SK-N-SH treated with all-trans-retinoic acid at 6 μM for 48 hours (cell line): ENCODE results near the gene ARHGEF16.

Source experiments
- ATAC-seq: fragments of 200-7000 bp; cut with Tn5 transposase; 3 replicates; pipeline ENCODE4 v1.9.1; 2020; ENCODE audit warnings: mild to moderate bottlenecking, moderate library complexity
- ARNTL ChIP-seq: fragments of 450-650 bp; formaldehyde crosslinking; IDR thresholded peaks from 2 replicates; pipeline ENCODE4 v1.5.0; 2020; ENCODE audit warnings: low read depth, mild to moderate bottlenecking, moderate library complexity, borderline replicate concordance
- BACH2 ChIP-seq: fragments of 250-450 bp; sonication (Bioruptor Pico); IDR thresholded peaks from 2 replicates; pipeline ENCODE4 v1.9.0; 2021; ENCODE audit warnings: mild to moderate bottlenecking, borderline replicate concordance
- CREB5 ChIP-seq: fragments of 250-450 bp; sonication (Bioruptor Pico); IDR thresholded peaks from 2 replicates; pipeline ENCODE4 v1.5.1; 2020; ENCODE audit warnings: low read depth, mild to moderate bottlenecking, moderate library complexity
- CSDC2 ChIP-seq: fragments of 250-450 bp; sonication (Bioruptor Pico); IDR thresholded peaks from 2 replicates; pipeline ENCODE4 v1.5.0; 2020; ENCODE audit warnings: mild to moderate bottlenecking, moderate library complexity
- ESRRG ChIP-seq: fragments of 250-450 bp; sonication (Bioruptor Pico); IDR thresholded peaks from 2 replicates; pipeline ENCODE4 v1.6.1; 2021; ENCODE audit warnings: mild to moderate bottlenecking
- GLIS3 ChIP-seq: fragments of 250-450 bp; sonication (Bioruptor Pico); IDR thresholded peaks from 2 replicates; pipeline ENCODE4 v1.5.0; 2020; ENCODE audit warnings: mild to moderate bottlenecking, moderate library complexity
- ISL1 ChIP-seq: fragments of 250-450 bp; sonication (Bioruptor Pico); IDR thresholded peaks from 2 replicates; pipeline ENCODE4 v2.1.2; 2022; ENCODE audit warnings: mild to moderate bottlenecking, moderate library complexity
- OSR1 ChIP-seq: fragments of 250-450 bp; sonication (Bioruptor Pico); IDR thresholded peaks from 2 replicates; pipeline ENCODE4 v1.8.0; 2022; ENCODE audit warnings: moderate library complexity, mild to moderate bottlenecking, inconsistent platforms
- PATZ1 ChIP-seq: fragments of 250-450 bp; sonication (Bioruptor Pico); IDR thresholded peaks from 2 replicates; pipeline ENCODE4 v1.8.0; 2020; ENCODE audit warnings: mild to moderate bottlenecking, moderate library complexity, borderline replicate concordance
- PPARA ChIP-seq: fragments of 250-450 bp; sonication (Bioruptor Pico); IDR thresholded peaks from 2 replicates; pipeline ENCODE4 v1.5.0; 2020; ENCODE audit warnings: mild to moderate bottlenecking, borderline replicate concordance
- RARB ChIP-seq: fragments of 250-450 bp; sonication (Bioruptor Pico); IDR thresholded peaks from 2 replicates; pipeline ENCODE4 v1.8.0; 2021; ENCODE audit warnings: mild to moderate bottlenecking, moderate library complexity
- SNAI2 ChIP-seq: fragments of 250-450 bp; sonication (Bioruptor Pico); IDR thresholded peaks from 2 replicates; pipeline ENCODE4 v1.5.0; 2020; ENCODE audit warnings: mild to moderate bottlenecking, moderate library complexity
- TCF4 ChIP-seq: fragments of 250-450 bp; sonication (Bioruptor Pico); IDR thresholded peaks from 2 replicates; pipeline ENCODE4 v1.8.0; 2021; ENCODE audit warnings: mild to moderate bottlenecking, moderate library complexity, borderline replicate concordance
- TOX ChIP-seq: fragments of 250-450 bp; sonication (Bioruptor Pico); IDR thresholded peaks from 2 replicates; pipeline ENCODE4 v1.8.0; 2021; ENCODE audit warnings: mild to moderate bottlenecking, moderate library complexity, borderline replicate concordance
- ZC3H10 ChIP-seq: fragments of 250-450 bp; sonication (Bioruptor Pico); IDR thresholded peaks from 2 replicates; pipeline ENCODE4 v1.5.1; 2021; ENCODE audit warnings: mild to moderate bottlenecking, moderate library complexity
- ZFP3 ChIP-seq: fragments of 250-450 bp; sonication (Bioruptor Pico); IDR thresholded peaks from 2 replicates; pipeline ENCODE4 v1.5.0; 2020; ENCODE audit warnings: mild to moderate bottlenecking, moderate library complexity
- ZNF565 ChIP-seq: fragments of 450-650 bp; formaldehyde crosslinking; conservative IDR thresholded peaks from 2 replicates; pipeline ENCODE4 v1.5.0; 2020; ENCODE audit warnings: low read depth, mild to moderate bottlenecking, moderate library complexity
- ZNF8 ChIP-seq: fragments of 450-650 bp; formaldehyde crosslinking; IDR thresholded peaks from 2 replicates; pipeline ENCODE4 v1.5.0; 2020; ENCODE audit warnings: mild to moderate bottlenecking, moderate library complexity
- TF ChIP-seq, protein P1 (sequence below): fragments of 250-450 bp; sonication (Bioruptor Pico); IDR thresholded peaks from 2 replicates; pipeline ENCODE4 v1.5.1; 2021; ENCODE audit warnings: mild to moderate bottlenecking, moderate library complexity
- TF ChIP-seq, protein P2 (sequence below): fragments of 250-450 bp; sonication (Bioruptor Pico); IDR thresholded peaks from 2 replicates; pipeline ENCODE4 v1.5.0; 2020; ENCODE audit warnings: mild to moderate bottlenecking, moderate library complexity

ARHGEF16 gene

GRCh38 chr1:3522112-3522511 is 67.6 kb downstream of the ARHGEF16 start:
- TF ChIP-seq ISL1 (no peak), TCF4 (CRISPR knock-in tag) (no peak), PATZ1 (CRISPR knock-in tag) (no peak), CREB5 (CRISPR knock-in tag) (no peak), GLIS3 (CRISPR knock-in tag) (no peak), RARB (CRISPR knock-in tag) (no peak), ESRRG (no peak), ZNF565 (CRISPR knock-in tag) (no peak)
- TF ChIP-seq, protein P1, sequence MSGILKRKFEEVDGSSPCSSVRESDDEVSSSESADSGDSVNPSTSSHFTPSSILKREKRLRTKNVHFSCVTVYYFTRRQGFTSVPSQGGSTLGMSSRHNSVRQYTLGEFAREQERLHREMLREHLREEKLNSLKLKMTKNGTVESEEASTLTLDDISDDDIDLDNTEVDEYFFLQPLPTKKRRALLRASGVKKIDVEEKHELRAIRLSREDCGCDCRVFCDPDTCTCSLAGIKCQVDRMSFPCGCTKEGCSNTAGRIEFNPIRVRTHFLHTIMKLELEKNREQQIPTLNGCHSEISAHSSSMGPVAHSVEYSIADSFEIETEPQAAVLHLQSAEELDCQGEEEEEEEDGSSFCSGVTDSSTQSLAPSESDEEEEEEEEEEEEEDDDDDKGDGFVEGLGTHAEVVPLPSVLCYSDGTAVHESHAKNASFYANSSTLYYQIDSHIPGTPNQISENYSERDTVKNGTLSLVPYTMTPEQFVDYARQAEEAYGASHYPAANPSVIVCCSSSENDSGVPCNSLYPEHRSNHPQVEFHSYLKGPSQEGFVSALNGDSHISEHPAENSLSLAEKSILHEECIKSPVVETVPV = no peak
- no peak for ATAC-seq

- no peak; the same call in 2 of the 3 replicates for ATAC-seq
- TF ChIP-seq ZFP3 (CRISPR knock-in tag) (no peak), PATZ1 (CRISPR knock-in tag) (no peak), RARB (CRISPR knock-in tag) (no peak), OSR1 (CRISPR knock-in tag) (no peak), BACH2 (CRISPR knock-in tag) (no peak), TCF4 (CRISPR knock-in tag) (no peak), ARNTL (CRISPR knock-in tag) (no peak), TOX (CRISPR knock-in tag) (no peak), ESRRG (no peak), GLIS3 (CRISPR knock-in tag) (no peak), ZNF565 (CRISPR knock-in tag) (no peak), ISL1 (no peak), PPARA (no peak), ZC3H10 (CRISPR knock-in tag) (no peak), ZNF8 (CRISPR knock-in tag) (no peak), SNAI2 (CRISPR knock-in tag) (no peak), CSDC2 (no peak), CREB5 (CRISPR knock-in tag) (no peak)
- TF ChIP-seq, protein P1 = no peak
- TF ChIP-seq, protein P2, sequence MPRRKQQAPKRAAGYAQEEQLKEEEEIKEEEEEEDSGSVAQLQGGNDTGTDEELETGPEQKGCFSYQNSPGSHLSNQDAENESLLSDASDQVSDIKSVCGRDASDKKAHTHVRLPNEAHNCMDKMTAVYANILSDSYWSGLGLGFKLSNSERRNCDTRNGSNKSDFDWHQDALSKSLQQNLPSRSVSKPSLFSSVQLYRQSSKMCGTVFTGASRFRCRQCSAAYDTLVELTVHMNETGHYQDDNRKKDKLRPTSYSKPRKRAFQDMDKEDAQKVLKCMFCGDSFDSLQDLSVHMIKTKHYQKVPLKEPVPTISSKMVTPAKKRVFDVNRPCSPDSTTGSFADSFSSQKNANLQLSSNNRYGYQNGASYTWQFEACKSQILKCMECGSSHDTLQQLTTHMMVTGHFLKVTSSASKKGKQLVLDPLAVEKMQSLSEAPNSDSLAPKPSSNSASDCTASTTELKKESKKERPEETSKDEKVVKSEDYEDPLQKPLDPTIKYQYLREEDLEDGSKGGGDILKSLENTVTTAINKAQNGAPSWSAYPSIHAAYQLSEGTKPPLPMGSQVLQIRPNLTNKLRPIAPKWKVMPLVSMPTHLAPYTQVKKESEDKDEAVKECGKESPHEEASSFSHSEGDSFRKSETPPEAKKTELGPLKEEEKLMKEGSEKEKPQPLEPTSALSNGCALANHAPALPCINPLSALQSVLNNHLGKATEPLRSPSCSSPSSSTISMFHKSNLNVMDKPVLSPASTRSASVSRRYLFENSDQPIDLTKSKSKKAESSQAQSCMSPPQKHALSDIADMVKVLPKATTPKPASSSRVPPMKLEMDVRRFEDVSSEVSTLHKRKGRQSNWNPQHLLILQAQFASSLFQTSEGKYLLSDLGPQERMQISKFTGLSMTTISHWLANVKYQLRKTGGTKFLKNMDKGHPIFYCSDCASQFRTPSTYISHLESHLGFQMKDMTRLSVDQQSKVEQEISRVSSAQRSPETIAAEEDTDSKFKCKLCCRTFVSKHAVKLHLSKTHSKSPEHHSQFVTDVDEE = no peak
Measured at GRCh38 chr1:3522564-3523265, 68.2 kb downstream of the ARHGEF16 start.
